CD14-positive monocyte (primary cell): ENCODE results near the gene MYOCOS. TPM values are rescaled to one million over a fixed set of nuclear protein-coding genes. Genes with fewer than 3 reads are reported as not detected.
"Not testable (repeated sequence)": the region's sequence is repeated elsewhere in the genome, so short reads cannot be mapped to it uniquely, and the experiment has no call there.

ENCODE experiments used
- DNase-seq, 3 donors: peaks; one replicate each; pipeline ENCODE4 v3.0.0-alpha.2; 2011 to 2022
- H2AFZ ChIP-seq: 2 replicates; pipeline ENCODE4 v1.6.0; 2012; ENCODE audit warnings: mild to moderate bottlenecking, low read depth, low read length, inconsistent platforms; ENCODE audit not compliant: insufficient read depth, poor library complexity, severe bottlenecking
- H3K27ac ChIP-seq, 2 donors: 1 replicate in 1 of 2; 2 replicates in 1 of 2; pipeline ENCODE4 v1.5.1; 2012 to 2013; ENCODE audit warnings: low read length in 2 of 2, control low read depth in 1 of 2, inconsistent platforms in 1 of 2, low read depth in 1 of 2, mild to moderate bottlenecking in 1 of 2
- H3K27me3 ChIP-seq, 2 donors: one replicate each; pipeline versions ENCODE4 v1.6.0 to v1.6.1; 2011 to 2013; ENCODE audit warnings: low read length in 2 of 2; ENCODE audit not compliant: control insufficient read depth in 2 of 2, insufficient read depth in 2 of 2
- H3K36me3 ChIP-seq, 2 donors: replicated peaks in 1 of 2; 1 replicate in 1 of 2; 2 replicates in 1 of 2; pipeline versions ENCODE4 v1.5.1 to v1.6.1; 2012 to 2013; ENCODE audit warnings: low read length in 2 of 2, control low read depth in 1 of 2, inconsistent platforms in 1 of 2, mild to moderate bottlenecking in 1 of 2; ENCODE audit not compliant: insufficient read depth in 2 of 2, control insufficient read depth in 1 of 2
- H3K4me1 ChIP-seq, 2 donors: 1 replicate in 1 of 2; 2 replicates in 1 of 2; pipeline versions ENCODE4 v1.5.1 to v1.6.1; 2012 to 2013; ENCODE audit warnings: low read length in 2 of 2, control low read depth in 1 of 2, inconsistent platforms in 1 of 2, mild to moderate bottlenecking in 1 of 2, moderate library complexity in 1 of 2; ENCODE audit not compliant: insufficient read depth in 2 of 2, control insufficient read depth in 1 of 2
- H3K4me2 ChIP-seq: replicated peaks from 2 replicates; pipeline ENCODE3; 2012; ENCODE audit warnings: low read length, moderate library complexity, mild to moderate bottlenecking; ENCODE audit not compliant: poor library complexity, severe bottlenecking; ENCODE audit errors: extremely low read depth
- H3K4me3 ChIP-seq, 3 experiments: fragments of 200-600 bp in 1 of 3; sonication (generic) in 1 of 3; replicated peaks in 1 of 3; 1 replicate in 2 of 3; 2 replicates in 1 of 3; pipeline ENCODE4 v1.5.1; 2011 to 2013; ENCODE audit warnings: low read length in 3 of 3, mild to moderate bottlenecking in 3 of 3, control low read depth in 2 of 3, low read depth in 2 of 3, inconsistent platforms in 1 of 3, moderate library complexity in 1 of 3
- H3K79me2 ChIP-seq: 2 replicates; pipeline ENCODE4 v1.6.0; 2012; ENCODE audit warnings: mild to moderate bottlenecking, control low read depth, inconsistent platforms, low read length, moderate library complexity; ENCODE audit not compliant: insufficient read depth
- H3K9ac ChIP-seq: 2 replicates; pipeline ENCODE4 v1.6.0; 2017; ENCODE audit warnings: low read length, mild to moderate bottlenecking; ENCODE audit not compliant: insufficient read depth, poor library complexity, severe bottlenecking
- H3K9me3 ChIP-seq, 2 donors: replicated peaks in 1 of 2; 1 replicate in 1 of 2; 2 replicates in 1 of 2; pipeline versions ENCODE4 v1.5.1 to v1.6.1; 2012 to 2013; ENCODE audit warnings: low read length in 2 of 2, control low read depth in 1 of 2; ENCODE audit not compliant: control insufficient read depth in 1 of 2, insufficient read depth in 1 of 2
- H4K20me1 ChIP-seq: 2 replicates; pipeline ENCODE4 v1.6.0; 2012; ENCODE audit warnings: mild to moderate bottlenecking, low read length, control low read depth, moderate library complexity; ENCODE audit not compliant: insufficient read depth
- H3K27ac Mint-ChIP-seq, 7 donors: one replicate each; pipeline ENCODE4 v1.8.0; 2020; ENCODE audit warnings: mild to moderate bottlenecking in 7 of 7, mixed read lengths in 7 of 7, moderate library complexity in 6 of 7, inconsistent platforms in 2 of 7
- H3K27me3 Mint-ChIP-seq, 3 donors: one replicate each; pipeline ENCODE4 v1.8.0; 2021 to 2022; ENCODE audit warnings: low read depth in 3 of 3, mild to moderate bottlenecking in 3 of 3, mixed read lengths in 3 of 3, moderate library complexity in 3 of 3, inconsistent platforms in 1 of 3
- H3K36me3 Mint-ChIP-seq, 2 donors: one replicate each; pipeline ENCODE4 v1.8.0; 2020; ENCODE audit warnings: mixed read lengths in 2 of 2, inconsistent platforms in 1 of 2, mild to moderate bottlenecking in 1 of 2
- H3K4me1 Mint-ChIP-seq: one replicate; pipeline ENCODE4 v1.8.0; 2020; ENCODE audit warnings: mild to moderate bottlenecking, mixed read lengths
- H3K4me3 Mint-ChIP-seq, 2 donors: one replicate each; pipeline ENCODE4 v1.8.0; 2020; ENCODE audit warnings: mild to moderate bottlenecking in 2 of 2, mixed read lengths in 2 of 2, moderate library complexity in 1 of 2
- H3K9me3 Mint-ChIP-seq, 7 donors: one replicate each; pipeline ENCODE4 v1.8.0; 2020 to 2022; ENCODE audit warnings: mixed read lengths in 7 of 7, mild to moderate bottlenecking in 6 of 7, moderate library complexity in 6 of 7, inconsistent platforms in 2 of 7
- CTCF ChIP-seq: fragments of 200-600 bp; IDR thresholded peaks from one replicate; pipeline ENCODE4 v1.8.0; 2022; ENCODE audit warnings: antibody characterized with exemption, mild to moderate bottlenecking
- WGBS: methylation state at CpG from one replicate; pipeline ENCODE4 v1.1.5; 2013; ENCODE audit warnings: missing lambda C conversion rate; ENCODE audit not compliant: insufficient coverage; 5-methylcytosine and 5-hydroxymethylcytosine counted together
- intact Hi-C, 2 donors: fragments of 100-400 bp; cut with micrococcal nuclease; formaldehyde crosslinking; loops; one replicate each; pipeline versions ENCODE4 v1.15.0 to v1.15.1; 2023
- polyA plus RNA-seq, 3 donors: library from polyadenylated mRNA; depleted of rRNA in 1 of 3; unstranded in 2 of 3; stranded (reverse) in 1 of 3; fragments of 300-500 nt in 2 of 3; fragments of >200 nt in 1 of 3; fragmentation: Illumina TruSeq in 2 of 3; gene quantifications; 1 replicate in 2 of 3; 2 replicates in 1 of 3; pipeline ENCODE4 v1.2.3, GENCODE V29; 2012 to 2021

The MYOCOS gene
- polyA plus RNA-seq, 3 donors: not detected

GRCh38 chr1:171600862-171601261 is 21.2 kb upstream of the MYOCOS start:
- Mint-ChIP-seq H3K4me3 (no peak overlapping the region), H3K27me3 (no peaks in the 10 kb centered on the region), H3K36me3 (no peaks in the 10 kb centered on the region), H3K27ac (peak overlapping the region in 2 of 7 donors; percentile 20 to 57), H3K9me3 (peaks cover 0 to 3% (median 2%) of the 10 kb centered on the region in 7 donors), H3K4me1 (peaks cover 23% of the 10 kb centered on the region)
- H3K9ac ChIP-seq: no peak overlapping the region
- no peaks in the 10 kb centered on the region for H3K27me3 ChIP-seq
- TF ChIP-seq CTCF: no peak
- no peak overlapping the region for H3K27ac ChIP-seq
- H3K4me3 ChIP-seq: no peak overlapping the region
- H3K9me3 ChIP-seq: no peaks in the 10 kb centered on the region
- no peaks in the 10 kb centered on the region for H3K36me3 ChIP-seq
- H4K20me1 ChIP-seq: no peaks in the 10 kb centered on the region
- WGBS: 98% methylated on average over 10 of the region's 13 CpGs
- peaks cover 13 to 19% of the 10 kb centered on the region in 2 donors for H3K4me1 ChIP-seq
- DNase-seq: no peak
- intact Hi-C loops: no loop called here
- no peaks in the 10 kb centered on the region for H3K79me2 ChIP-seq
- H2AFZ ChIP-seq: no peak overlapping the region
- no peak overlapping the region for H3K4me2 ChIP-seq

GRCh38 chr1:171603042-171603441 is 19.0 kb upstream of the MYOCOS start:
- H3K4me1 ChIP-seq, H3K27me3 Mint-ChIP-seq, H3K9me3 ChIP-seq, H3K36me3 Mint-ChIP-seq, H3K4me3 ChIP-seq, H3K9me3 Mint-ChIP-seq, H3K27ac ChIP-seq, H4K20me1 ChIP-seq, DNase-seq, H2AFZ ChIP-seq, H3K79me2 ChIP-seq, H3K4me2 ChIP-seq, intact Hi-C loops, H3K27me3 ChIP-seq, H3K4me3 Mint-ChIP-seq, H3K36me3 ChIP-seq, H3K9ac ChIP-seq: not testable (repeated sequence)
- H3K4me1 Mint-ChIP-seq: peaks cover 10% of the 10 kb centered on the region
- WGBS: 80% methylated on average over 1 of the region's 6 CpGs
- peak overlapping the region in 1 of 7 donors; percentile 19 for H3K27ac Mint-ChIP-seq
